Stimulated activated CD8-positive, alpha-beta memory T cell treated with anti-CD3 and anti-CD28 coated beads, Interleukin-15, amount 100 ng/mL, for 48 hours (primary cell): ENCODE data around the gene MUC5B.
"Not testable (repeated sequence)": the region's sequence is repeated elsewhere in the genome, so short reads cannot be mapped to it uniquely, and the experiment has no call there.

ENCODE experiments used
- DNase-seq, 2 donors: peaks; one replicate each; pipeline ENCODE4 v3.0.0-alpha.2; 2020; ENCODE audit warnings: low read depth in 2 of 2

Gene MUC5B

DNA sequence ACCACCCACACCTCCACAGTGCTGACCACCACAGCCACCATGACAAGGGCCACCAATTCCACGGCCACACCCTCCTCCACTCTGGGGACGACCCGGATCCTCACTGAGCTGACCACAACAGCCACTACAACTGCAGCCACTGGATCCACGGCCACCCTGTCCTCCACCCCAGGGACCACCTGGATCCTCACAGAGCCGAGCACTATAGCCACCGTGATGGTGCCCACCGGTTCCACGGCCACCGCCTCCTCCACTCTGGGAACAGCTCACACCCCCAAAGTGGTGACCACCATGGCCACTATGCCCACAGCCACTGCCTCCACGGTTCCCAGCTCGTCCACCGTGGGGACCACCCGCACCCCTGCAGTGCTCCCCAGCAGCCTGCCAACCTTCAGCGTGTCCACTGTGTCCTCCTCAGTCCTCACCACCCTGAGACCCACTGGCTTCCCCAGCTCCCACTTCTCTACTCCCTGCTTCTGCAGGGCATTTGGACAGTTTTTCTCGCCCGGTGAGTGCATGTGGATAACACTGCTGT, 28.4 kb downstream of the MUC5B start:
- no peak for DNase-seq

DNA sequence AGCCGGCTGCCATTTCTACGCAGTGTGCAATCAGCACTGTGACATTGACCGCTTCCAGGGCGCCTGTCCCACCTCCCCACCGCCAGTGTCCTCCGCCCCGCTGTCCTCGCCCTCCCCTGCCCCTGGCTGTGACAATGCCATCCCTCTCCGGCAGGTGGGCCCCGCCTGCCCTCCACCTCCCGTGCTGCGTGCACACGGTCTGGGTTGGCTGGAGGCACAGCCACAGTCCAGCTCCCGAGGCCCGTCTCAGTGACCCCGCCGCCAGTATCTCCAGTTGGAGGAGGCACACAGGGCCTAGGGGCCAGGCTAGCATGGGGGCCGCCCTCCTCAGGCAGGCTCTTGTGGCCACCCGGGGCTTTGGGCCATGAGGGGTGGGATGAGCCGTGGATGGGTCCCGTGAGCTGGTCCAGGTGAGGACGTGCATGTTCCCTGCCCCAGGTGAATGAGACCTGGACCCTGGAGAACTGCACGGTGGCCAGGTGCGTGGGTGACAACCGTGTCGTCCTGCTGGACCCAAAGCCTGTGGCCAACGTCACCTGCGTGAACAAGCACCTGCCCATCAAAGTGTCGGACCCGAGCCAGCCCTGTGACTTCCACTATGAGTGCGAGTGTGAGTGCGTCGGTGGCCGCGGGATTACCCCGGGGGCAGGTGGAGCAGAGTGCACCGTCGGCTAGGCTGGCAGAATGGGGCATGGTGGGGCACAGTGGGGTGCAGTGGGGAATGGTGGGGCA, 29.7 kb downstream of the MUC5B start:
- DNase-seq, result no peak

DNA sequence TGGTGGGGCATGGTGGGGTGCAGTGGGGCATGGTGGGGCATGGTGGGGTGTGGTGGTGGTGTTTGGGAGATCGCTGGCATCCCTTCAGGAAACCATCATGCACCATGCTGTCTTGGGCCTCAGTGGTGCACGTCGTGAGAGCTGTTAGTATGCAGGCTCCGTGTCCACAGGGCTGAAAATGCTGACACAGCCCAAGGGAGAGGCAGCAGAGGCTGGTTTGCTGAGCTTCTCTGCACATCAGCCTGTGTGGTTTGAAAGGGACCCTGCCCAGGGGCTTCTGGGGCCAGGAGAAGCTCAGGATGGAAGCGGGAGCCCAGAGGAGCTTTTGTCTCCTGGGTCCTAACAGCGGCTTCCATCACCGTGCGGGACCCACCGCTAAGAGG, 30.2 kb downstream of the MUC5B start:
- DNase-seq, result no peak

DNA sequence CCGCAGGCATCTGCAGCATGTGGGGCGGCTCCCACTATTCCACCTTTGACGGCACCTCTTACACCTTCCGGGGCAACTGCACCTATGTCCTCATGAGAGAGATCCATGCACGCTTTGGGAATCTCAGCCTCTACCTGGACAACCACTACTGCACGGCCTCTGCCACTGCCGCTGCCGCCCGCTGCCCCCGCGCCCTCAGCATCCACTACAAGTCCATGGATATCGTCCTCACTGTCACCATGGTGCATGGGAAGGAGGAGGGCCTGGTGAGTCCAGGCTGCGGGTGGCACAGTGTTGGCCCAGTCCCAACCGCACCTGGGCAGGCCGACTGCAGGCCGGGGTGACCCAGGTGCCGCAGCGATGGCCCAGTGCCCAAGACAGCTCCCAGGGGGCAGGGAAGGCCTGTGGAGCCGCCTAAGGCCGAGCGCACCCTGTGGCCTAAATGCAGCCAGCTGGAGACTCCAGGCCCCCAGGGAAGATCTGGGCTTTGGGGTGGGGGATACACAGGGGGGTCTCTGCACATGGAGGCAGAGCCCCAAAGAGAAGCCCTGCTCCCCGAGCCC, 31.3 kb downstream of the MUC5B start:
- no peak for DNase-seq

DNA sequence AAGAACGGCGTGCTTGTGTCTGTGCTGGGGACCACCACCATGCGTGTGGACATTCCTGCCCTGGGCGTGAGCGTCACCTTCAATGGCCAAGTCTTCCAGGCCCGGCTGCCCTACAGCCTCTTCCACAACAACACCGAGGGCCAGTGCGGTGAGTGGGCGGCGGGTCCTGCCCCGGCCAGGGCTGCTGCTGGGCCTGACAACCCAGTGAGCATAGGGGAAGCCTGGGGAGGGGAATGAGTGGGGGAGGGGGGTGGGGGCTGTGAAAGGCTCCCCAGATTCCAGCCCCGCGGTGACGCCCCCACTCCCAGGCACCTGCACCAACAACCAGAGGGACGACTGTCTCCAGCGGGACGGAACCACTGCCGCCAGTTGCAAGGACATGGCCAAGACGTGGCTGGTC, 31.9 kb downstream of the MUC5B start:
- DNase-seq, result no peak

DNA sequence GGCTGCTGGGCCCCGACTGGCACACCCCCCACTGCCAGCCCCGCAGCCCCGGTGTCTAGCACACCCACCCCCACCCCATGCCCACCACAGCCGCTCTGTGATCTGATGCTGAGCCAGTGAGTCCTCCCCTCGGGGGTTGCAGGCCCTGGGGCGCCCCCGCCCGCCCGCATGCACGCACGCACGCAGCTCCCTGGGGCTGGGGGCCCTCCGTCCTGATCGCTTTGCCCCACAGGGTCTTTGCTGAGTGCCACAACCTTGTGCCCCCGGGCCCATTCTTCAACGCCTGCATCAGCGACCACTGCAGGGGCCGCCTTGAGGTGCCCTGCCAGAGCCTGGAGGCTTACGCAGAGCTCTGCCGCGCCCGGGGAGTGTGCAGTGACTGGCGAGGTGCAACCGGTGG, 32.3 kb downstream of the MUC5B start:
- DNase-seq, result no peak

DNA sequence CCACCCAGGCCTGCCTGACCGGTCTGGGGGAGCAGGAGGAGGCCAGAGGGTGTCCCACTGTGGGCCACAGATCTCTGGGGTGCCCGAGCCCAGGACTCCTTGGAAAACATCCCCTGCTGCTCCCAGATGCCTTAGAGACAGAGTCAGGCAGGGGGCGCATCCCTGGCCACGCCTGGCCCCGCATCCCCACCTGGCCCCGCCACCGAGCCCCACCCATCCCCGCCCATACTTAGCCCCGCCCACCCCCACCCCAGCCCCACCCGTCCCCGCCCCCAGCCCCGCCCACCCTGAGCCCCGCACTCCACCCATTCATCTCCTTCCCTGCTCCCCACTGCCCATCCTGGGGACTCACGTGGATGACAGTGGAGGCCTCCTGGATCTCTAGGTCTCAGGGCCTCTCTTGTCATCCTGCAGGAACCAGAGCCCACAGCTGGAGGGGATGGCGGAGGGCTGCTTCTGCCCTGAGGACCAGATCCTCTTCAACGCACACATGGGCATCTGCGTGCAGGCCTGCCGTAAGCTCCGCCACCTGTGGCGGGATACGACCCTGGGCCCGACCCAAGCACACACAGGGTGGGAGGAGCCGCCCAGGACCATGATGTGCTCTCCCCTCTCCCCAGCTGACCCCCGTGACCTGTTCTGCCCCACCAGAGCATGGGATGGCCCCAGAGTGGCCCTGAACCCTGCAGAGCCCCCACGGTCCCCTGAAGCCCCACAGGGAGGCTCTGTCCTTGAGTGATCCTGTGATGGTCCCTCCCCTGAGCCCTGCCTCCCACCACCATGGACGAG, 33.6 kb downstream of the MUC5B start:
- DNase-seq, result no peak

DNA sequence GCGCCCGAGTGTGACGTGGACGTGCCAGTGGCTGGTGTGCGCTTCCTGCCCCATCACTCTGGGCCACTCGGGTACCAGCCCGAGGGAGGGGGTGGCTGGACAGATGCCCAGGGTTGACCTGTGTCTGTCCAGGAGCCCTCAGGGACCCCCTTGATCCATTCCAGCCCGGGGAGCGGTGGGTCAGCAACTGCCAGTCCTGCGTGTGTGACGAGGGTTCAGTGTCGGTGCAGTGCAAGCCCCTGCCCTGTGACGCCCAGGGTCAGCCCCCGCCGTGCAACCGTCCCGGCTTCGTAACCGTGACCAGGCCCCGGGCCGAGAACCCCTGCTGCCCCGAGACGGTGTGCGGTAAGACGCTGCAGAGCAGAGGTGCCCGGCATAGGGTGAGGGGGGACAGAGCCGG, 34.5 kb downstream of the MUC5B start:
- no peak for DNase-seq

DNA sequence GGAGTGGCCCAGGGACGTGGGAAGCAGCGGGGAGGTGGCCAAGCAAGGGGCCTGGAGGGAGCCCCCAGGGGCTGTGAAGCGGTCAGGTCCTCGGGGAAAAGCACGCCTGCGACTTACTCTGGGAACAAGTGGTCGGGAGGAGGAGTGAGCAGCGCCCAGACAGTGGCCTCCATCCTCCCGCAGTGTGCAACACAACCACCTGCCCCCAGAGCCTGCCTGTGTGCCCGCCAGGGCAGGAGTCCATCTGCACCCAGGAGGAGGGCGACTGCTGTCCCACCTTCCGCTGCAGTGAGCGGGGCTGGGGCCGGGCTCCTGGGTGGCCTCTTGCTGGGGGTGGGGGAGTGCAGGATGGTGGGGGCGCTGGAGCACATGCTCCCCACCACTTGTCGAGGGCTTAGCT, 35.0 kb downstream of the MUC5B start:
- DNase-seq, result no peak

DNA sequence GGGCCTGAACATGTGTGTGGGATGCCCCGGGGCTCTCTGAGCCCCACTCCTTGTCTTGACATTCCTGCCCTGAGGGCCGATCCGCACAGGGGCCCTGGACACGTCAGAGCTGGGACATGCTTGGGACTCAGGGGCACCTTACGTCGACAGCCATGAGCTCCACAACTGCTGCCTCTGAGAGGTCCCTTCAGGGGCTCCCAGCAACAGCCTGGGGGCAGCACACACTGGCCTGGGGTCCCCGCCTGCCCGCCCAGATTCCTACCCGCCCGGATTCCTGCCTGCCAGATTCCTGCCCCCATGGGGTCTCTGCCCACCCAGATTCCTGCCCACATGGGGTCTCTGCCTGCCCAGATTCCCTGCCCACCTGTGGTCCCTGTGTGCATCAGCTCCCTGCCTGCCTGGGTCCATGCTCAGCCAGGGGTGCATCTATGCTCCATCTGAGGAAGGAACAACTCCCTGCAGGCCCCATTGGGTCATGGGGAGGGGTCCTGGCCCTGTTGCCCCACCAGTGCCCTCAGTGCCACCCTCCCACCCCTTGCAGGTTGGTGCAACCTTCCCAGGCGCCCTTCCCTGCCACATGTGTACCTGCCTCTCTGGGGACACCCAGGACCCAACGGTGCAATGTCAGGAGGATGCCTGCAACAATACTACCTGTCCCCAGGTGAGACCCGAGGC, 35.7 kb downstream of the MUC5B start:
- DNase-seq, result no peak

DNA sequence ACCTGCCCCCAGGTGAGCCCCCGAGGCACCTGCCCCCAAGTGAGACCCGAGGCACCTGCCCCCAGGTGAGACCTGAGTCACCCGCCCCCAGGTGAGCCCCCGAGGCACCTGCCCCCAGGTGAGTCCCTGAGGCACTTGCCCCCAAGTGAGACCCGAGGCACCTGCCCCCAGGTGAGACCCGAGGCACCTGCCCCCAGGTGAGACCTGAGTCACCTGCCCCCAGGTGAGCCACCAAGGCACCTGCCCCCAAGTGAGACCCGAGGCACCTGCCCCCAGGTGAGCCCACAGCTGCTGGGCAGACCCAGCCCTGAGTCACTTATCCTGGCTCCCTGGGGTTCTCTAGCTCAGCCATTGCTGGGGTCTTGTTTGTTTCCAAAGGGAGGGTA, 36.2 kb downstream of the MUC5B start:
- DNase-seq, result no peak

DNA sequence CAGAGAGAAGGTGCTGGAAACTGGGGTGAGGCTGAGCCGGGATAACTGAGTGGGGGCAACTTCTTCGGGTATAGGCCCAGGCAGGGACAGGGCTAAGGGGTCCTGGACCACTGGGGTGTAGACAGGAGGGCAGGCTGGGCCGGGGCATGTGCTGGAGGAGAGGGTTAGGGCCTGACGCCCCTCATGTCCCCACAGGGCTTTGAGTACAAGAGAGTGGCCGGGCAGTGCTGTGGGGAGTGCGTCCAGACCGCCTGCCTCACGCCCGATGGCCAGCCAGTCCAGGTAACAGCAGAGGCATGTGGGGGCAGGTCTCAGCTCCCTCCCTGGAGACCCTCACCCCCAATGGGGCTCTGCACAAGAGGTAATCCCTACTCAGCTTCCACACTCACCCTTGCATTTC, 36.7 kb downstream of the MUC5B start:
- DNase-seq, result no peak

DNA sequence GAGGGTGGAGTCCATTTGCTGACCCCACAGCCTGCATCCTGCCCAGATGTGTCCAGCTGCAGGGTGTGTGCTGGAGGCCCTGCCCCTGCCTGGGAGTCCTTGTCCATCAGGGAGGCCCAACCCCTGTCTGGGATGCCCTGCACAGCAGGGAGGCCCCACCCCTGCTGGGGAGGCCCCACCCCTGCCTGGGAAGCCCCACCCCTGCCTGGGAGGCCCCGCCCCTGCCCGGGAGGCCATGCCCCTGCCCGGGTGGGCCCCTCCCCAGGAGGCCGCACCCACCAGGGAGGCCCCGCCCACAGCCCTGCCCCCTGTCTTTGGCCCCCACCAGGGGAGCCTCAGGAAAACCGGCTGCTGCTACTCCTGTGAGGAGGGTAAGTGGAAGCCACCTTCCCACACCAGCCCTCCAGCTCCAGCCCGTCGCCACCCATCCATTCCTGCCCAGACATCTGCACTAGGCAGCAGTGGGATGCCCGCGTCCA, 37.2 kb downstream of the MUC5B start:
- peak; percentile 29 to 48 for DNase-seq

DNA sequence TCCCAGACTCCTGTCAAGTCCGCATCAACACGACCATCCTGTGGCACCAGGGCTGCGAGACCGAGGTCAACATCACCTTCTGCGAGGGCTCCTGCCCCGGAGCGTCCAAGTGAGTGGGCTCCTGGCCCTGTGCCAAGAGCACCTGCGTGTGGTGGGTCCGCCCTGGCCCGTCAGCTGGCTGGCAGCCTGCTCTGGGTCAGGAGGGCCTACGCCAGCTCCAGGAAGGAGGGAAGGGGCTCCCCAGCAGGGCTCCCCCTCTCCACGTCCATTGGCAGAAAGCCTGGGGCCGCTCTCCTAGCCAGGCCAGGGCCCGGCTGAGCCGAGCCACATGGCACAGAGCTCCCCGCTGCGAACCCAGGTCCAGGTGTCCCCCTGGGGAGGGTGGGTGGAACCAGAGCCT, 37.8 kb downstream of the MUC5B start:
- DNase-seq, result no peak

DNA sequence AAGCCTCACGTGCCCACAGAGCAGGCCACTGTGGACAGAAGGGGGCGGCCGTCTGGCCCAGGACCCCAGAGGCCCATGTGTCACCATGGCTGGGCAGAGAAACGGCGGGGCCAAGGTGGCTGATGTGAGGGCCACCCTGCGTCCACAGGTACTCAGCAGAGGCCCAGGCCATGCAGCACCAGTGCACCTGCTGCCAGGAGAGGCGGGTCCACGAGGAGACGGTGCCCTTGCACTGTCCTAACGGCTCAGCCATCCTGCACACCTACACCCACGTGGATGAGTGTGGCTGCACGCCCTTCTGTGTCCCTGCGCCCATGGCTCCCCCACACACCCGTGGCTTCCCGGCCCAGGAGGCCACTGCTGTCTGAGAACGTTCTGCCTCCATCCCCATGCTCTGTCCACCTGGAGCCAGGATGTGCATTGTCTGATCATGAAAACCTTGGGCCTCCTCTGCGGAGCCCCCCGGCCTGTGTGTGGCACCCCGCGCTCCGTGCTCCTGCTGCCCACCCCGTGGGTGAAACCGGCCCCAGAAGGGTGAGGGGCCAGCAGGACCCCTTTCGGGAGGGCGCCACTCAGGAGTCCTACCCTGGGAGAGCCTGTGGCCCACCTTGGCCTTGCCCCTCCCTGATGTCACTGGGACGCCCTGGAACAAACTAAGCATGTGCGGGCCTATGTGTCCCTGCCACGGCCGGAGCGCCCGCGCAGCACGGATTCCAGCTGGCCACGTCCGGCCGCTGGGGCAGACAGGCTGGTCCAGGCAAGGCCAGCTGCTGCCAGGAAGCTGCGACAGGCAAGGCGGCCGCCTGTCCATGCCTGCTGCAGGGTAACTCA, 38.6 kb downstream of the MUC5B start:
- no peak for DNase-seq

DNA sequence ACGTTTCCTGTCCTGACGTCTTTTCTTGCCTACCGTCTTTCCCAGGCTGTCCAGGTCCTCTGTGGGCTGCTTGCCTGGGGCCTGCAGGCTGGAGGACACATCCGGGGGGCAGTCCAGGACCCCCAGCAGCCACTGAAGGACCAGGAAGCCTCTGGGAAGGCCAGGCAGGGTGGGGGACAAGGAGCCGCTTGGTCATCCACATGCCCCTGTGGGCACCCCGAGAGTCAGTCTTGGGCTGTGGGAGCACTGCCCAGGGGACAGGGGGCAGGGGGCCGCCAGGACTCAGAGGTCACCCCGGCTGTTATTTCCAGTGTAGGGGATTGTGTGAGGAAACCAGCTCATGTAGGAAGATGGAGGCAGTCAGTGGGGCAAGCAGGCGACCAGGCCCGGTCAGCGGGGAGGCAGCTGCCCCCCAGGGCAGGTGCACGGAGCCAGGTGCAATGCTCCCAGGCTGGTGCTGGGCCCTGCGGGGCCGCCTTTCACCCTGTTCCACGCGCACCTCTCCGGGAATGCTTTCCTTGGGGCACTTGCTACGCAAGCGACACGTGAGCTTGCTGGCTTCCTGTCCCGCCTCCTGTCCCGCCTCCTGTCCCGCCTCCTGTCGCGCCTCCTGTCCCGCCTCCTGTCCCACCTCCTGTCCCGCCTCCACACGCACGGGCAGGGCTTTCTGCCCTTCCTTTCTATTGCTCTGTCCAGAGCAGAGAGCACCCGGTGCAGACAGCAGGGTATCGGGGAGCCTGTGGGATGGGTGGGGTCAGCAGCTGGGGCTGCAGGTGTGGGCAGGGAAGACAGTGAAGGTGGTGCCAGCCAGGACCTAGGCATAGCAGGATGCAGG, 39.5 kb downstream of the MUC5B start:
- DNase-seq, result peak; percentile 78 to 82

DNA sequence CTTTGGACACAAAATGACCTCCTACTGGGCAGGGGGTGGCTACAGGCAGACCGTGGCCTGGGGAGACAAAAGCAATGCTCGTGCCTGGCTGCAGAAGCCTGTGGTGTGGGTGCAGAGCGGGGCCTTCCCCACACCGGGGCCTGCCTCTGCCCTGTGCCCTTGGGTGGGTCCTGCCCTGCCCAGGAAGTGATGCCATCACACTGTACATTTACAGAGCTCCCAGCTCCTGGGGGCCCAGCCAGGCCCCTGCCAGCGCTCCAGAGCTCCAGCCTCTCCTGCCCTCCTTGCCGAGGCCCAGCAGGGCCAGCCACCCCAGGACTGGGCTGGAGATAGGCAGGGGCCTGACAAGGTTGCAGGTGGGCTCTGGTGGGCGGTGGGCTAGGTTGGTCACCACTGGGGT, 40.1 kb downstream of the MUC5B start:
- DNase-seq, result peak in 1 of 2 donors; percentile 9

DNA sequence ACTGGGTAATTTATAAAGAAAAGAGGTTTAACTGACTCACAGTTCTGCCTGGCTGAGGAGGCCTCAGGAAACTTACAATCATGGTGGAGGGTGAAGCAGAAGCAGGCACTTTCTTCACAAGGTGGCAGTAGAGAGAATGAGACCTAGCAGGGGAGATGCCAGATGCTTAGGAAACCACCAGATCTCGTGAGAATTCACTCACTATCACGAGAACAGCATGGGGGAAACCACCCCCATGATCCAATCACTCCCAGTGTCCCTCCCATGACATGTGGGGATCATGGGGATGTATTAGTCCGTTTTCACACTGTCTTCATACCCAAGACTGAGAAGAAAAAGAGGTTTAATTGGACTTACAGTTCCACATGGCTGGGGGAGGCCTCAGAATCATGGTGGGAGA, 41.6 kb downstream of the MUC5B start:
- DNase-seq, result peak in 1 of 2 donors; percentile 27

DNA sequence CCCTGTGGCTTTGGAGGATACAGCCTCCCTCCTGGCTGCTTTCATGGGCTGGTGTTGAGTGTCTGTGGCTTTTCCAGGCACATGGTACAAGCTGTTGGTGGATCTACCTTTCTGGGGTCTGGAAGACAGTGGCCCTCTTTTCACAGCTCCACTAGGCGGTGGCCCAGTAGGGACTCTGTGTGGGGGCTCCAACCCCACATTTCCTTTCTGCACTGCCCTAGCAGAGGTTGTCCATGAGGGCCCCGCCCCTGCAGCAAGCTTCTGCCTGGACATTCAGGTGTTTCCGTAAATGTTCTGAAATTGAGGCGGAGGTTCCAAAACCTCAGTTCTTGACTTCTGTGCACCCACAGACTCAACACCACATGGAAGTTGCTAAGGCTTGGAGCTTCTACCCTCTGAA, 42.6 kb downstream of the MUC5B start:
- not testable (repeated sequence) for DNase-seq

DNA sequence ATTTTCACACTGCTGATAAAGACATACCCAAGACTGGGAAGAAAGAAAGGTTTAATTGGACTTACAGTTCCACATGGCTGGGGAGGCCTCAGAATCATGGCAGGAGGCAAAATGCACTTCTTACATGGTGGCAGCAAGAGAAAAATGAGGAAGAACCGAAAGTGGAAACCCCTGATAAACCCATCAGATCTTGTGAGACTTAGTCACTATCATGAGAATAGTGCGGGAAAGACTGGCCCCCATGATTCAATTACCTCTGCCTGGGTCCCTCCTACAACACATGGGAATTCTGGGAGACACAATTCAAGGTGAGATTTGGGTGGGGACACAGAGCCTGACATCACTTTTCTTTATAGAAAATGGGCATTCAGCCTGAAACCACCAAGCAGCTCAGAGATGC, 44.1 kb downstream of the MUC5B start:
- not testable (repeated sequence) for DNase-seq
